ENCODE data around the gene TSBP1. TPM values are rescaled to one million over a fixed set of nuclear protein-coding genes. Genes with fewer than 3 reads are reported as not detected.

Gene TSBP1
- total and polyA plus RNA-seq, 2 experiments from 2014 or later = not detected

Small RNA genes within 50 kb of the gene (small RNA-seq; reads per million reads assigned to genes)
- gene RNU6-603P = not detected

Other genes starting within 250 kb of the TSBP1 start
- 37.9 and 41.9 TPM in 2 replicates for gene ATF6B, start 243.7 kb downstream of the TSBP1 start, total RNA-seq
- gene ATF6B, start 243.7 kb downstream of the TSBP1 start, polyA plus RNA-seq = 43.7 and 52.6 TPM in 2 replicates
- gene FKBPL, start 241.6 kb downstream of the TSBP1 start, total RNA-seq = 5.7 and 6.0 TPM in 2 replicates
- gene FKBPL, start 241.6 kb downstream of the TSBP1 start, polyA plus RNA-seq = 6.2 and 6.3 TPM in 2 replicates
- gene PRRT1, start 220.0 kb downstream of the TSBP1 start, total RNA-seq = 0.10 TPM in 1 of 2 replicates, not detected in the other
- 0.91 and 4.0 TPM in 2 replicates for gene PRRT1, start 220.0 kb downstream of the TSBP1 start, polyA plus RNA-seq
- gene PPT2, start 217.8 kb downstream of the TSBP1 start, total RNA-seq = 20.2 and 27.2 TPM in 2 replicates
- gene PPT2, start 217.8 kb downstream of the TSBP1 start, polyA plus RNA-seq = 29.7 and 34.3 TPM in 2 replicates
- gene EGFL8, start 207.3 kb downstream of the TSBP1 start, total RNA-seq = 1.8 and 4.5 TPM in 2 replicates
- 12.2 and 19.5 TPM in 2 replicates for gene EGFL8, start 207.3 kb downstream of the TSBP1 start, polyA plus RNA-seq
- 59.9 and 62.8 TPM in 2 replicates for gene AGPAT1, start 195.8 kb downstream of the TSBP1 start, total RNA-seq
- 67.6 and 71.4 TPM in 2 replicates for gene AGPAT1, start 195.8 kb downstream of the TSBP1 start, polyA plus RNA-seq
- 133 and 135 TPM in 2 replicates for gene RNF5, start 193.5 kb downstream of the TSBP1 start, total RNA-seq
- gene RNF5, start 193.5 kb downstream of the TSBP1 start, polyA plus RNA-seq = 169 and 170 TPM in 2 replicates
- gene AGER, start 187.7 kb downstream of the TSBP1 start, total RNA-seq = 4.5 and 5.9 TPM in 2 replicates
- 3.4 and 21.2 TPM in 2 replicates for gene AGER, start 187.7 kb downstream of the TSBP1 start, polyA plus RNA-seq
- gene PBX2, start 181.7 kb downstream of the TSBP1 start, total RNA-seq = 63.8 and 77.5 TPM in 2 replicates
- 20.5 and 21.6 TPM in 2 replicates for gene PBX2, start 181.7 kb downstream of the TSBP1 start, polyA plus RNA-seq
- gene GPSM3, start 179.3 kb downstream of the TSBP1 start, total RNA-seq = 1.8 and 4.3 TPM in 2 replicates
- gene GPSM3, start 179.3 kb downstream of the TSBP1 start, polyA plus RNA-seq = 3.4 and 5.7 TPM in 2 replicates
- gene NOTCH4, start 147.8 kb downstream of the TSBP1 start, total RNA-seq = 3.6 and 5.0 TPM in 2 replicates
- 2.7 and 4.9 TPM in 2 replicates for gene NOTCH4, start 147.8 kb downstream of the TSBP1 start, polyA plus RNA-seq
- not detected in 2 replicates for gene BTNL2, start 35.3 kb upstream of the TSBP1 start, total RNA-seq
- gene BTNL2, start 35.3 kb upstream of the TSBP1 start, polyA plus RNA-seq = 0.62 TPM in 1 of 2 replicates, not detected in the other
- gene HLA-DRA, start 68.0 kb upstream of the TSBP1 start, total RNA-seq = 1.3 and 3.7 TPM in 2 replicates
- 0.64 and 0.75 TPM in 2 replicates for gene HLA-DRA, start 68.0 kb upstream of the TSBP1 start, polyA plus RNA-seq
- gene HLA-DRB5, start 158.4 kb upstream of the TSBP1 start, total RNA-seq = 9.7 and 11.9 TPM in 2 replicates
- gene HLA-DRB5, start 158.4 kb upstream of the TSBP1 start, polyA plus RNA-seq = 15.2 and 17.0 TPM in 2 replicates
- gene HLA-DRB1, start 217.9 kb upstream of the TSBP1 start, total RNA-seq = 59.1 and 60.6 TPM in 2 replicates
- 72.9 and 77.2 TPM in 2 replicates for gene HLA-DRB1, start 217.9 kb upstream of the TSBP1 start, polyA plus RNA-seq